Measurements from ENCODE around the gene WDR19. TPM values are rescaled to one million over a fixed set of nuclear protein-coding genes. Genes with fewer than 3 reads are reported as not detected.

Gene WDR19
- total RNA-seq, 2 donors from 2014 or later: 46.6 to 66.0 TPM

DNA sequence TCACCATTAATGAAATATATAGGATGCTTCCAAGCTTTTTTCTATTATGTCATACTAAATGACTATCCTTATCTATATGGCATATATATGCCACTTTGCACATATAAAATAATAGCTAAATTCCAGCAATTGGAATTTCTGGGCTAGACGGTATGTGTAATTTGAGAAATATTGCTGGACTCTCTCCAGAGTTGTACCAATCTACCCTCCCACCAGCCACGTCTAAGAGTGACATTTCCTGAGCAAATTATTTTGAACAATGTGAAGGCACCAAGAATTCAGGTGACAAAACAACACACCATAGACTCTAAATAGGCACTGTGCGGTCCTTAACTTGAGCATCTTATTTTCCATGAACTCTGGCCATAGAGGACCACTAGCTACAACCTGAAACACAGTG, 121.5 kb downstream of the WDR19 start:
- Histone ChIP-seq H3K4me3 (no peak overlapping the region), H3K4me1 (ENCODE audit: control insufficient read depth in 1 of 2, low read depth in 2 of 2) (peaks cover 0 to 4% of the 10 kb centered on the region in 2 donors), H3K9me3 (no peaks in the 10 kb centered on the region), H3K27me3 (replicated peaks; ENCODE audit: insufficient read depth) (no peaks in the 10 kb centered on the region), H3K27ac (no peak overlapping the region), H3K36me3 (peaks cover 23% of the 10 kb centered on the region)
- ATAC-seq (ENCODE audit: insufficient number of reproducible peaks, low FRiP score, low read depth) (no peak), DNase-seq (ENCODE audit: low spot score) (no peak)
- no peak for TF ChIP-seq CTCF (IDR thresholded peaks at IDR 0.05)

DNA sequence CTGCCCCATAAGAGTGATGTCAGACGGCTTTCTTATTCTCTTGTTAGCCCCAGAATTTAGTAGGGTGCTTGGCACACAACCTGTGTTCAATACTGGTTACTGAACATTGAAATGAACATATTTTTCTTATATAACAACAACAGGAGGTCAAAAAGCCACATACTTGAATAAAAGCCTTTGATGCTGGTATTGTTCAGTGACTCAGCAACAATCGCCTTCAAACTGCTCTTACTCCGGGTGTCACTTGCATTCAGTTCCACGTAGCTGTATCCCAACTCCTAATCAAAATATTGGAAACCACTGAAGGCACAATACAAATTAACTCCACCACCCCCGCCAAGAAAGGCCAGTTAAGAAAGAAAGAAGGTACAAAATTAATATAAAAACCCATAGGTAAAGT, 122.3 kb downstream of the WDR19 start:
- no peaks in the 10 kb centered on the region for H3K9me3 ChIP-seq
- H3K4me3 ChIP-seq: no peak overlapping the region
- H3K4me1 ChIP-seq (ENCODE audit: control insufficient read depth in 1 of 2, low read depth in 2 of 2): peaks cover 0 to 4% of the 10 kb centered on the region in 2 donors
- no peak overlapping the region for H3K27ac ChIP-seq
- H3K27me3 ChIP-seq (replicated peaks; ENCODE audit: insufficient read depth): no peaks in the 10 kb centered on the region
- peaks cover 22% of the 10 kb centered on the region for H3K36me3 ChIP-seq
- DNase-seq (ENCODE audit: low spot score) (no peak), ATAC-seq (ENCODE audit: insufficient number of reproducible peaks, low FRiP score, low read depth) (no peak)
- no peak for TF ChIP-seq CTCF (IDR thresholded peaks at IDR 0.05)

- DNase-seq (ENCODE audit: low spot score): no peak
- Histone ChIP-seq H3K4me3 (no peak overlapping the region), H3K27me3 (replicated peaks; ENCODE audit: insufficient read depth) (no peaks in the 10 kb centered on the region), H3K36me3 (peaks cover 14% of the 10 kb centered on the region), H3K4me1 (ENCODE audit: control insufficient read depth in 1 of 2, low read depth in 2 of 2) (peaks cover 0 to 4% of the 10 kb centered on the region in 2 donors), H3K27ac (no peak overlapping the region), H3K9me3 (no peaks in the 10 kb centered on the region)
- no peak for ATAC-seq (ENCODE audit: insufficient number of reproducible peaks, low FRiP score, low read depth)
- TF ChIP-seq CTCF (IDR thresholded peaks at IDR 0.05): no peak
Observed at GRCh38 chr4:39305912-39306677, 123.8 kb downstream of the WDR19 start.

GRCh38 chr4:39308611-39309010, 126.3 kb downstream of the WDR19 start:
- ATAC-seq (ENCODE audit: insufficient number of reproducible peaks, low FRiP score, low read depth) (peak; percentile 78), DNase-seq (ENCODE audit: low spot score) (no peak)
- TF ChIP-seq CTCF (IDR thresholded peaks at IDR 0.05): no peak
- no peak overlapping the region for H3K4me3 ChIP-seq
- H3K27me3 ChIP-seq (replicated peaks; ENCODE audit: insufficient read depth): no peaks in the 10 kb centered on the region
- H3K9me3 ChIP-seq: no peaks in the 10 kb centered on the region
- peaks cover 17% of the 10 kb centered on the region for H3K36me3 ChIP-seq
- H3K4me1 ChIP-seq (ENCODE audit: control insufficient read depth in 1 of 2, low read depth in 2 of 2): peaks cover 0 to 4% of the 10 kb centered on the region in 2 donors
- peak overlapping the region; percentile 29 to 70 for H3K27ac ChIP-seq

- DNase-seq (ENCODE audit: low spot score) (no peak), ATAC-seq (ENCODE audit: insufficient number of reproducible peaks, low FRiP score, low read depth) (no peak)
- H3K4me1 ChIP-seq (ENCODE audit: control insufficient read depth in 1 of 2, low read depth in 2 of 2): peaks cover 0 to 3% of the 10 kb centered on the region in 2 donors
- no peak overlapping the region for H3K4me3 ChIP-seq
- TF ChIP-seq CTCF (IDR thresholded peaks at IDR 0.05): no peak
- H3K27me3 ChIP-seq (replicated peaks; ENCODE audit: insufficient read depth): no peaks in the 10 kb centered on the region
- no peaks in the 10 kb centered on the region for H3K9me3 ChIP-seq
- peak overlapping the region in 1 of 2 donors; percentile 1 for H3K27ac ChIP-seq
- peaks cover 10% of the 10 kb centered on the region for H3K36me3 ChIP-seq
Observed at GRCh38 chr4:39312816-39313215, 130.5 kb downstream of the WDR19 start.

Measured in thoracic aorta (tissue), 2 donors.